HG03280 (cell line): ENCODE results near the gene ZNF17.
A peak's percentile ranks its signal among the peaks of the same experiment; 100 is the strongest.
"Not testable (repeated sequence)": the region's sequence is repeated elsewhere in the genome, so short reads cannot be mapped to it uniquely, and the experiment has no call there.

Experiments used
- ATAC-seq: cut with Tn5 transposase; IDR thresholded peaks from one replicate; pipeline ENCODE4 v1.9.1; 2021; ENCODE audit warnings: mild to moderate bottlenecking, moderate library complexity; ENCODE audit not compliant: unreplicated experiment

Gene ZNF17

GRCh38 chr19:57410877-57411671 lies at the start of gene ZNF17:
TSS of gene ZNF17 (plus strand) at chr19:57411161. CDS start at chr19:57413616, 2,455 bp downstream.
- ATAC-seq: peak; percentile 99

- ATAC-seq: no peak
Measured at GRCh38 chr19:57362419-57362818, 48.5 kb upstream of the ZNF17 start.

GRCh38 chr19:57362997-57363687 lies 47.8 kb upstream of the ZNF17 start, which contains the start of the genes TRAPPC2B and ZNF547:
TSS of gene TRAPPC2B (plus strand) at chr19:57363551. CDS start at chr19:57364834, 1,283 bp downstream.
TSS of gene ZNF547 (plus strand) at chr19:57363551. CDS start at chr19:57368556, 5,005 bp downstream.
- peak; percentile 92 for ATAC-seq

GRCh38 chr19:57363688-57364181 lies 47.2 kb upstream of the ZNF17 start:
- ATAC-seq: no peak

- ATAC-seq: no peak
Measured at GRCh38 chr19:57366776-57367175, 44.2 kb upstream of the ZNF17 start.

- no peak for ATAC-seq
Measured at GRCh38 chr19:57374179-57374578, 36.8 kb upstream of the ZNF17 start.

- not testable (repeated sequence) for ATAC-seq
Measured at GRCh38 chr19:57374647-57375046, 36.3 kb upstream of the ZNF17 start.

GRCh38 chr19:57376151-57376550 lies 34.8 kb upstream of the ZNF17 start:
- ATAC-seq: no peak

GRCh38 chr19:57377498-57378146 lies 33.3 kb upstream of the ZNF17 start:
- ATAC-seq: no peak

GRCh38 chr19:57380923-57381322 lies 30.0 kb upstream of the ZNF17 start:
- no peak for ATAC-seq

- ATAC-seq: no peak
Measured at GRCh38 chr19:57382806-57383488, 28.0 kb upstream of the ZNF17 start.

- no peak for ATAC-seq
Measured at GRCh38 chr19:57389194-57389729, 21.7 kb upstream of the ZNF17 start.

- peak; percentile 97 for ATAC-seq
Measured at GRCh38 chr19:57389730-57390598, 21.0 kb upstream of the ZNF17 start, which contains the start of gene ZNF548. TSS of gene ZNF548 (plus strand) at chr19:57389854. CDS start at chr19:57390100, 246 bp downstream.

GRCh38 chr19:57395710-57396109 lies 15.3 kb upstream of the ZNF17 start:
- ATAC-seq: no peak

GRCh38 chr19:57398868-57399267 lies 12.1 kb upstream of the ZNF17 start:
- no peak for ATAC-seq

GRCh38 chr19:57403737-57404563 lies 7.0 kb upstream of the ZNF17 start:
- no peak for ATAC-seq

GRCh38 chr19:57406516-57407123 lies 4.3 kb upstream of the ZNF17 start:
- ATAC-seq: no peak

- ATAC-seq: no peak
Measured at GRCh38 chr19:57419439-57419838, 8.5 kb downstream of the ZNF17 start.
